Muscle layer of colon (tissue), 2 donors: Measurements from ENCODE around the gene DTX3.
"Not testable (repeated sequence)": the region's sequence is repeated elsewhere in the genome, so short reads cannot be mapped to it uniquely, and the experiment has no call there.

Experiments used
- H3K27ac ChIP-seq: one replicate; pipeline ENCODE4 v1.7.0; 2013; ENCODE audit warnings: low read depth, mild to moderate bottlenecking, low read length, moderate library complexity
- H3K27me3 ChIP-seq, 2 donors: one replicate each; pipeline ENCODE4 v1.7.0; 2013; ENCODE audit warnings: low read length in 2 of 2, mild to moderate bottlenecking in 2 of 2; ENCODE audit not compliant: insufficient read depth in 2 of 2, control insufficient read depth in 1 of 2
- H3K36me3 ChIP-seq: one replicate; pipeline ENCODE4 v1.7.0; 2013; ENCODE audit warnings: mild to moderate bottlenecking, low read length; ENCODE audit not compliant: insufficient read depth
- H3K4me1 ChIP-seq: one replicate; pipeline ENCODE4 v1.7.0; 2013; ENCODE audit warnings: mild to moderate bottlenecking, low read length; ENCODE audit not compliant: insufficient read depth
- H3K4me3 ChIP-seq, 2 donors: one replicate each; pipeline ENCODE4 v1.7.0; 2013; ENCODE audit warnings: low read length in 2 of 2, low read depth in 1 of 2, mild to moderate bottlenecking in 1 of 2, moderate library complexity in 1 of 2
- H3K9ac ChIP-seq: one replicate; pipeline ENCODE4 v1.7.0; 2013; ENCODE audit warnings: low read length
- H3K9me3 ChIP-seq: one replicate; pipeline ENCODE4 v1.7.0; 2013; ENCODE audit warnings: mild to moderate bottlenecking, low read length
- donor health status: abdominal sarcoma.
- donor health status: Adenocarcinoma of cecum.

The DTX3 gene

DNA sequence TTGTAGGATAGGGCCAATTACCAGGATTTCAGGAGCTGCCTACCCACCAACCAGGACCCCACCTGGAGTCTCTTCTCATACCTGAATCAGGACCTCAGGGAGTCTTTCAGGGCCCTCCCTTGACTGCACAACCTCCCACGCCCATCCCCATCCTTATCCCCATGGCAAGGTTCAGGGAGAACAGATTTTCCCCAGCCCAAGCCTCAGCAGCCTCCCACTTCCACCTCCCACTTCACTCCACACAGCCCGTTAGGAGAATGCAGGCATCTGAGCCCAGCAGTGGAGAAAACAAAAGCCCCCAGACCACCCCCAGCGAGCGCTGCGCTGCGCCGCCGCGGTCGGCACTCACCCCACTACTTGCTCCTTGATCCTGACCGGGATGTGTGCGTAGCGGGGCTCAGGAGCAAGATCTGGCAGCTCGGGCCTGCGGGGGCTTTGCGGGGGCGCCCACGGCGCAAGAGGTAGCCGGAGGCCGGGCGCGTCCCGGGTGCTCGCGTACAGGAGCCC is 27.0 kb downstream of the DTX3 start:
- H3K4me3 ChIP-seq = peak overlapping the region; percentile 35 to 42
- no peaks in the 10 kb centered on the region for H3K9me3 ChIP-seq
- no peak overlapping the region for H3K27ac ChIP-seq
- H3K27me3 ChIP-seq = peaks cover 5 to 47% of the 10 kb centered on the region in 2 donors
- no peaks in the 10 kb centered on the region for H3K4me1 ChIP-seq
- H3K36me3 ChIP-seq = no peaks in the 10 kb centered on the region
- no peak overlapping the region for H3K9ac ChIP-seq

DNA sequence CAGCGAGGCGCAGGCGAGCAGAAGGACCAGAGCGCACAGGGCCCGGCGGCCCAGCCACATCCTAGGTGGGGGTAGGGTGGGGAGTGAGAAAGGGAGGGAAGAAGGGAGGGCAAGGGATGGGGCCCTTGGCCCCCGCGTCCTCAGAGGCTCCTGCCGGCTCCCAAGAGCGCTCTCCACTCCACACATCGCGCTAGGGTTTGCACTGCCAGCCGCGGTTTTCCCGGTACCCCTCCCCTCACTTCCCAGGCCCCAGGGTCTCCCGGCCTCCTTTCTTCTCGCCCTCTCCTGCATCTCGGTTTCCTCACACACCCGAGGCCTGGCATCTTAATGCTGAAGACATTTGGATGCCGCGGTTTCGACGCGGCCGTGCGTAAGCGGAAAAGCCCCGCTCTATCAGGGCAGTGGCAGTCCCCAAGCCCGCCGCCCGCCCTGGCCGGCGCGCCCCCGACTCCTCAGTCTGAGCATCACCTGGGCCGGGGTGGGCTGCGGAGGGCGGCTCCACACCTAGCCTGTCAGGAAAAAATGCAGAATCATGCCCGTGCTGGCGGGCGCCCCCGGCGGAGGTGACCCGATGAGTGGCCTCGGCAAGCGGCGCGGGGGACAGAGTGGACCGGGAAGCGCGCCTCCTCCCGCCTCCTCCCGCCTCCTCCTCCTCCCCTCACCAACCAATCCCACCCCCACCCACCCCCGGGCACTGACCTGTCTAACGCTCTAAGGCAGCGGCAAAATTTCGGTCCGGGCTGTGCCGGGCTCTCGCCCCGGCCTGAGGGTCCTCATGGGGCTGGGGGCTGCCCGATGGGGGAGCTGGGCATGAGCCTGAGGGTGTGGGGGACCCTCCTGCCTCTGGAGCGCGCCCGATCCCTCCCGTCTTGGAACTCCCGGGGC is 27.7 kb downstream of the DTX3 start:
- H3K27ac ChIP-seq = no peak overlapping the region

GRCh38 chr12:57632958-57633840 is 28.6 kb downstream of the DTX3 start, which contains the start of gene B4GALNT1:
TSS of gene B4GALNT1 (minus strand) at chr12:57633201. CDS start at chr12:57632132, 1,069 bp downstream.
- H3K27me3 ChIP-seq = peaks cover 5 to 34% of the 10 kb centered on the region in 2 donors
- H3K27ac ChIP-seq = no peak within 1 kb of the TSS
- no peak within 1 kb of the TSS for H3K9ac ChIP-seq

More for the DNA sequence above, 27.7 kb downstream of the DTX3 start:
- Histone ChIP-seq H3K9ac (no peak overlapping the region), H3K27me3 (peaks cover 5 to 42% of the 10 kb centered on the region in 2 donors), H3K9me3 (no peaks in the 10 kb centered on the region), H3K36me3 (no peaks in the 10 kb centered on the region), H3K4me1 (no peaks in the 10 kb centered on the region), H3K4me3 (peak overlapping the region; percentile 42 to 47)

GRCh38 chr12:57636731-57637130 is 32.1 kb downstream of the DTX3 start:
- H3K27me3 ChIP-seq = peaks cover 5 to 13% of the 10 kb centered on the region in 2 donors
- not testable (repeated sequence) for H3K27ac ChIP-seq, H3K4me1 ChIP-seq, H3K9ac ChIP-seq, H3K4me3 ChIP-seq, H3K9me3 ChIP-seq, H3K36me3 ChIP-seq

More at GRCh38 chr12:57632958-57633840, 28.6 kb downstream of the DTX3 start, which contains the start of gene B4GALNT1:
- Histone ChIP-seq H3K36me3 (no peaks in the 10 kb centered on the region), H3K9me3 (no peaks in the 10 kb centered on the region), H3K4me3 (peak within 1 kb of the TSS; percentile 42 to 47), H3K4me1 (no peaks in the 10 kb centered on the region)

DNA sequence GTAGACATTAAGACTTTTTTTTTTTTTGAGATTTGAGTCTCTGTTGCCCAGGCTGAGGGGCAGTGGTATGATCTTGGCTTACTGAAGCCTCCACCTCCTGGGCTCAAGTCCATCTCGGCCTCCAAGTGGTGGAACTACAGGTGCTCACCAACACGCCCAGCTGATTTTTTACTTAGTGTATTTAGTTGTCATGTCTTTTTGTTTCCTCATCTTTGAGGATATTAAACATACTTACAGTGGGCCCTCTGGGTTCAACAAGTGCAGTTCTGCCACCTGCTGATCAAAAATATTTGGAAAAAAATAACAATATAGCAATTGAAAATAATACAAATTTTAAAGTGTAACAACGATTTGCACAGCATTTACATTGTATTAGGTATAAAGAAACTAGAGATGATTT is 32.7 kb downstream of the DTX3 start:
- H3K9ac ChIP-seq = no peak overlapping the region
- no peak overlapping the region for H3K4me3 ChIP-seq
- peaks cover 5 to 6% of the 10 kb centered on the region in 2 donors for H3K27me3 ChIP-seq
- no peaks in the 10 kb centered on the region for H3K36me3 ChIP-seq
- H3K4me1 ChIP-seq = no peaks in the 10 kb centered on the region
- H3K9me3 ChIP-seq = no peaks in the 10 kb centered on the region
- H3K27ac ChIP-seq = no peak overlapping the region

- no peak overlapping the region for H3K9ac ChIP-seq
- H3K9me3 ChIP-seq = no peaks in the 10 kb centered on the region
- peaks cover 0 to 5% of the 10 kb centered on the region in 2 donors for H3K27me3 ChIP-seq
- H3K27ac ChIP-seq = no peak overlapping the region
- no peak overlapping the region for H3K4me3 ChIP-seq
- no peaks in the 10 kb centered on the region for H3K36me3 ChIP-seq
- no peaks in the 10 kb centered on the region for H3K4me1 ChIP-seq
Measured at GRCh38 chr12:57638096-57638495, 33.5 kb downstream of the DTX3 start.

GRCh38 chr12:57640175-57641042 is 35.8 kb downstream of the DTX3 start:
- Histone ChIP-seq H3K4me1 (no peaks in the 10 kb centered on the region), H3K27ac (no peak overlapping the region), H3K4me3 (no peak overlapping the region), H3K27me3 (no peaks in the 10 kb centered on the region), H3K9ac (no peak overlapping the region), H3K36me3 (no peaks in the 10 kb centered on the region), H3K9me3 (no peaks in the 10 kb centered on the region)

GRCh38 chr12:57641699-57642442 is 37.2 kb downstream of the DTX3 start:
- Histone ChIP-seq H3K36me3 (no peaks in the 10 kb centered on the region), H3K27ac (no peak overlapping the region), H3K9me3 (no peaks in the 10 kb centered on the region), H3K4me1 (no peaks in the 10 kb centered on the region), H3K4me3 (no peak overlapping the region), H3K9ac (no peak overlapping the region), H3K27me3 (no peaks in the 10 kb centered on the region)

DNA sequence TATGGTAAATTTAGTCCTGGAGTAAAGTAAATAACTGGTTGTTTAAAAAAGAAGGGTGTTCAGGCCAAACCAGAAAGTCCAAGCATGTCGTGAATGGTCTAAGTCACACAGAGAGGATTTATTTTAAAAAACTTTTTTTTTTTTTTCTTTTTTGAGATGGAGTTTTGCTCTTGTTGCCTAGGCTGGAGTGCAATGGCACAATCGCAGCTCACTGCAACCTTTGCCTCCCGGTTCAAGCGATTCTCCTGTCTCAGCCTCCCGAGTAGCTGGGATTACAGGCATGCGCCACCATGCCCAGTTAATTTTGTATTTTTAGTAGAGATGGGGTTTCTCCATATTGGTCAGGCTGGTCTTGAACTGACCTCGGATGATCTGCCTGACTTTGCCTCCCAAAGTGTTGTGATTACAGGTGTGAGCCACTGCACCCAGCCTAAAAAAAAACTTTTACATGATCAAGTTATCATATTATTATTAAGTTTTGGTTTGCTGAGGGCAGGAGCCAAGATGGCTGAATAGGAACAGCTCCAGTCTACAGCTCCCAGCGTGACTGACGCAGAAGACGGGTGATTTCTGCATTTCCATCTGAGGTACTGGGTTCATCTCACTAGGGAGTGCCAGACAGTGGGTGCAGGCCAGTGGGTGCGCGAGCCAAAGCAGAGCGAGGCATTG is 41.5 kb downstream of the DTX3 start:
- H3K9ac ChIP-seq, H3K36me3 ChIP-seq, H3K9me3 ChIP-seq, H3K4me1 ChIP-seq, H3K4me3 ChIP-seq, H3K27ac ChIP-seq, H3K27me3 ChIP-seq: not testable (repeated sequence)

DNA sequence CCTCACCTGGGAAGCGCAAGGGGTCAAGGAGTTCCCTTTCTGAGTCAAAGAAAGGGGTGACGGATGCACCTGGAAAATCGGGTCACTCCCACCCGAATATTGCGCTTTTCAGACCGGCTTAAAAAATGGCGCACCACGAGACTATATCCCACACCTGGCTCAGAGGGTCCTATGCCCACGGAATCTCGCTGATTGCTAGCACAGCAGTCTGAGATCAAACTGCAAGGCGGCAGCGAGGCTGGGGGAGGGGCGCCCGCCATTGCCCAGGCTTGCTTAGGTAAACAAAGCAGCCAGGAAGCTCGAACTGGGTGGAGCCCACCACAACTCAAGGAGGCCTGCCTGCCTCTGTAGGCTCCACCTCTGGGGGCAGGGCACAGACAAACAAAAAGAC is 42.0 kb downstream of the DTX3 start:
- not testable (repeated sequence) for H3K9me3 ChIP-seq, H3K27ac ChIP-seq, H3K9ac ChIP-seq, H3K27me3 ChIP-seq, H3K36me3 ChIP-seq, H3K4me3 ChIP-seq, H3K4me1 ChIP-seq
